ENCODE measurements around the gene MLN. TPM values are rescaled to one million over a fixed set of nuclear protein-coding genes. Genes with fewer than 3 reads are reported as not detected.

MLN gene
- total and polyA plus RNA-seq, 8 donors = not detected

DNA sequence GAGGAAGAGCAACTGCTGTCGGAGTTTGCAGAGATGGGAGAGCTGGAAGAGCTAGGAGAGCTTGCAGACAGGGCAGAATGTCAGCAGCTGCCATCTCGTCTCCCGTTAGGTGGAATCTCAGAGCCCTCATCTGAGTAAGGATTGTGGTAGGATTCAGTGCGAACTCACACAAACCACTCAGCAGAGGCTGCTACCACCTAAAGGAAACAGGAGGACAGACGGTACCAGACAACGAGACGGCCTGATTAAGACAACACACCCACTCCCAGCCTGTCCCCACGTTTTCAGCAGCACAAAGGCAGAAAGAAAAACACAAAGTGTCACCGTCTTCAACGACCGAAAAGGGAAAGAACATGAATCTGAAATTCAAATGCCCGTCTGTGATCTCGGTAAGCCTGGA lies 19.0 kb downstream of the MLN start:
- H3K36me3 ChIP-seq = peaks cover 39 to 69% (median 67%) of the 10 kb centered on the region in 4 donors
- H3K4me1 ChIP-seq = peaks cover 34 to 61% (median 46%) of the 10 kb centered on the region in 4 donors
- no peaks in the 10 kb centered on the region for H3K9me3 ChIP-seq
- no peak overlapping the region for H3K4me3 ChIP-seq
- intact Hi-C loops (cut with DNase I; ENCODE audit: low total_unique reads) = no loop called here
- TF ChIP-seq CTCF (IDR thresholded peaks at IDR 0.05) (no peak), EP300 (IDR thresholded peaks at IDR 0.05) (no peak), POLR2A (IDR thresholded peaks at IDR 0.05) (no peak), POLR2AphosphoS5 (IDR thresholded peaks at IDR 0.05) (no peak)
- no peaks in the 10 kb centered on the region for H3K27me3 ChIP-seq
- peak overlapping the region in 1 of 5 donors; percentile 20 for H3K27ac ChIP-seq
- 77 to 89% (median 80%) methylated on average over 13 of the region's 13 CpGs for WGBS, 5 donors
- no peak for DNase-seq

- Histone ChIP-seq H3K9me3 (no peaks in the 10 kb centered on the region), H3K27me3 (no peaks in the 10 kb centered on the region), H3K4me1 (peaks cover 34 to 55% (median 41%) of the 10 kb centered on the region in 4 donors), H3K4me3 (no peak overlapping the region), H3K27ac (no peak overlapping the region), H3K36me3 (peaks cover 47 to 77% (median 75%) of the 10 kb centered on the region in 4 donors)
- no peak for TF ChIP-seq POLR2AphosphoS5 (IDR thresholded peaks at IDR 0.05)
- TF ChIP-seq EP300 (IDR thresholded peaks at IDR 0.05) = no peak
- no peak for TF ChIP-seq POLR2A (IDR thresholded peaks at IDR 0.05)
- no peak for TF ChIP-seq CTCF (IDR thresholded peaks at IDR 0.05)
- intact Hi-C loops (cut with DNase I; ENCODE audit: low total_unique reads) = no loop called here
- WGBS, 5 donors = 91 to 96% (median 94%) methylated on average over 9 to 10 of the region's 10 CpGs
- no peak for DNase-seq
Observed at GRCh38 chr6:33783781-33784520, 19.9 kb downstream of the MLN start.

DNA sequence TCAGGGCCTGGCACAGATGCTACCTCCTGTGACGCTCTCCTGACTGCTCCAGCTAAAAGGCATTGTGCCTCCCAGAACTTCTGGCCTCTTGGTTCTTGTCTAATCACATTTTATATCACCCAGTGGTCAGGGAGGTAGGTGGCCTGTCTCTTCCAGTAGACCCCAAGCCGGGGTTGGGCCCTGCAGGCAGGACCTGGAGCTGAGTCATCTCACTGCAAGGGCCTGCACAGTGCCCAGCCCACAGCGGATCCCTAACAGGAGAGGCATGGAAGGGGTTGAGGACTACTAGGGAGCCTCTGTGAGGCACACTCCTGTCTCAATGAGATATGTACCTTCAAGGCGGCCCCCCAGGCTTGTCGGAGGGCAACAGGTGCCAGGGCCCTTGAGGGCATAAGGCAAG lies 21.2 kb downstream of the MLN start:
- Histone ChIP-seq H3K4me3 (no peak overlapping the region), H3K27me3 (no peaks in the 10 kb centered on the region), H3K36me3 (peaks cover 61 to 91% (median 89%) of the 10 kb centered on the region in 4 donors), H3K27ac (no peak overlapping the region), H3K4me1 (peaks cover 31 to 50% (median 35%) of the 10 kb centered on the region in 4 donors), H3K9me3 (no peaks in the 10 kb centered on the region)
- no peak for TF ChIP-seq CTCF (IDR thresholded peaks at IDR 0.05)
- no peak for TF ChIP-seq POLR2AphosphoS5 (IDR thresholded peaks at IDR 0.05)
- TF ChIP-seq POLR2A (IDR thresholded peaks at IDR 0.05) = no peak
- no peak for TF ChIP-seq EP300 (IDR thresholded peaks at IDR 0.05)
- WGBS, 5 donors = 92 to 98% (median 94%) methylated on average over 5 of the region's 5 CpGs
- intact Hi-C loops (cut with DNase I; ENCODE audit: low total_unique reads) = no loop called here
- DNase-seq = no peak

DNA sequence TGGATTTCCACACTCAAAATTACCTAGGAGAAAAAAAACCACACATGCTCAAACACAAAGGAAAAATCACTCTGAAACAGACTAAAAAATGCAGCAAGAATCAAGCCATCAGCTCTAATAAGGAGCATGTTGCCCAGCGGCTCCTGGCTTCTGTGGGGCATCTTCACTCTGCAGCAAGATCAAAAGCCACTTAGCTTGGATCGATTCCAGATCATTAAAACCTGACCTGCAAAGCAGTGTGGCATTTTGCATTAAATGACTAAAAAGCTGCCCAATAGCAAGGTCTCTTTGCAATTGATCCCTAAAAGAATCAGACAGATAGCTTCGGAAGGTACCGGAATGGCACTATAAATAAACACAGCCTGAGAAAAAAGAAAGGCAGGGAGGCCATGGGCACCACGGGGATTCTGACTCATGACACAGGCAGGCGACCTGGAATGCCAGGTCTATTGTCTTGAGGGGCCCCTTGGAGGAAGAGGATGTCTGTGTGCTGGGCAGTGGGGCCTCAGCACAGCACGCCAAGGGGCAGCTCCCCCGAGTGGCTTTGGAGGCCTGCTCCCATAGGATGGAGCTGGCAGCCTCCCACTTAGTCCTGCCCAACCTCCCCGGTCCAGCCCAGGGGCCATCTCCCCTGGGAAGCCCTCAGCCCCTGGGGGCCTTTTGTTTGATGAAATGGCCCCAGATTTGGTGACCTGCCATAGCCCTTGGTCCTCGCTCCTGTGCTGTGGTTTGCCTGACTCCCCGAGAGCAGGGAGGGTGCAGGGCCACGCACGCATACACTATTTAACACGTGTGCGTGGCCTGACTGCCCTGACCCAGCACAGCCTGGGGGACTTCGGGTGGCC lies 22.4 kb downstream of the MLN start:
- TF ChIP-seq EP300 (IDR thresholded peaks at IDR 0.05) = no peak
- no peak for TF ChIP-seq CTCF (IDR thresholded peaks at IDR 0.05)
- no peak for TF ChIP-seq POLR2A (IDR thresholded peaks at IDR 0.05)
- TF ChIP-seq POLR2AphosphoS5 (IDR thresholded peaks at IDR 0.05) = peak in 1 of 3 donors; percentile 2
- no peak for DNase-seq
- Histone ChIP-seq H3K9me3 (no peaks in the 10 kb centered on the region), H3K27me3 (no peaks in the 10 kb centered on the region), H3K4me3 (no peak overlapping the region), H3K27ac (peak overlapping the region in 1 of 5 donors; percentile 30), H3K4me1 (peaks cover 19 to 37% (median 23%) of the 10 kb centered on the region in 4 donors), H3K36me3 (peaks cover 73 to 99% (median 98%) of the 10 kb centered on the region in 4 donors)
- WGBS, 5 donors = 72 to 76% (median 74%) methylated on average over 15 to 16 of the region's 16 CpGs
- intact Hi-C loops (cut with DNase I; ENCODE audit: low total_unique reads) = no loop called here
